Breast epithelium (tissue), 3 donors: ENCODE results near the gene PPP1CA.

ENCODE experiments used
- POLR2AphosphoS5 ChIP-seq, 3 donors: sonication (generic); formaldehyde crosslinking; IDR thresholded peaks; one replicate each; pipeline ENCODE4 v1.6.1; 2017; ENCODE audit warnings: antibody characterized with exemption in 3 of 3
- TF ChIP-seq, protein P1 (sequence below), 3 donors: fragments of 450-650 bp; IDR thresholded peaks; one replicate each; pipeline ENCODE4 v1.5.1; 2016 to 2017; ENCODE audit warnings: antibody characterized with exemption in 3 of 3, mild to moderate bottlenecking in 3 of 3, moderate library complexity in 3 of 3

DNA sequence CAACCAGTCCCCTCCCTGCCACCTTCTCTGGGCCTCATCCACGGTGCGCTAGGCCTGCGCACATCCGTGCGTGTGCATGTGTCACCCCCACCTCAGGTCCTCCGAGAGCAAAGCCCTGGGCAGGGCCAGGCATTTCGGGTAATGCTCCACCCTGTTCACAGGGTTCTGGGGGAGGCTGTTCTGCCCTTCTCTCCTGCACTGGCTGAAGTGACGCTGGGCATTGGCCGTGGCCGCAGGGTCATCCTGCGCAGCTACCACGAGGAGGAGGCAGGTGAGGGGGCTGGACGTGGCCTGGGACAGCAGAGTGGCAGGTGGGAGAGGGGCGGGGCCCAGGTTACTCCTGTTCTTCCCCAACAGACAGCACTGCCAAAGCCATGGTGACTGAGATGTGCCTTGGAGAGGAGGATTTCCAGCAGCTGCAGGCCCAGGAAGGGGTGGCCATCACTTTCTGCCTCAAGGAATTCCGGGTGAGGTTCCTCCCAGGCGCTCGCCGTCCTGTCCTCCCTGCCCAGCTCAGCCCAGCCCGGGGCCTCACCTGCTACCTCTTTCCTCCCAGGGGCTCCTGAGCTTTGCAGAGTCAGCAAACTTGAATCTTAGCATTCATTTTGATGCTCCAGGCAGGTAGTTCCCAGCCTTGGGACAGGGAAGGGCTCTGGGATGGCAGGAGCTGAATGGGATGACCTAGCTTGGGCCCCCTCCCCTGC lies 6.0 kb downstream of the PPP1CA start:
- TF ChIP-seq, protein P1, sequence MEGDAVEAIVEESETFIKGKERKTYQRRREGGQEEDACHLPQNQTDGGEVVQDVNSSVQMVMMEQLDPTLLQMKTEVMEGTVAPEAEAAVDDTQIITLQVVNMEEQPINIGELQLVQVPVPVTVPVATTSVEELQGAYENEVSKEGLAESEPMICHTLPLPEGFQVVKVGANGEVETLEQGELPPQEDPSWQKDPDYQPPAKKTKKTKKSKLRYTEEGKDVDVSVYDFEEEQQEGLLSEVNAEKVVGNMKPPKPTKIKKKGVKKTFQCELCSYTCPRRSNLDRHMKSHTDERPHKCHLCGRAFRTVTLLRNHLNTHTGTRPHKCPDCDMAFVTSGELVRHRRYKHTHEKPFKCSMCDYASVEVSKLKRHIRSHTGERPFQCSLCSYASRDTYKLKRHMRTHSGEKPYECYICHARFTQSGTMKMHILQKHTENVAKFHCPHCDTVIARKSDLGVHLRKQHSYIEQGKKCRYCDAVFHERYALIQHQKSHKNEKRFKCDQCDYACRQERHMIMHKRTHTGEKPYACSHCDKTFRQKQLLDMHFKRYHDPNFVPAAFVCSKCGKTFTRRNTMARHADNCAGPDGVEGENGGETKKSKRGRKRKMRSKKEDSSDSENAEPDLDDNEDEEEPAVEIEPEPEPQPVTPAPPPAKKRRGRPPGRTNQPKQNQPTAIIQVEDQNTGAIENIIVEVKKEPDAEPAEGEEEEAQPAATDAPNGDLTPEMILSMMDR (IDR thresholded peaks at IDR 0.05): no peak
- no peak for TF ChIP-seq POLR2AphosphoS5 (IDR thresholded peaks at IDR 0.05)
